GM19328 (cell line): ENCODE data around the gene CREG2.

Experiments
- ATAC-seq: cut with Tn5 transposase; IDR thresholded peaks from one replicate; pipeline ENCODE4 v1.9.1; 2021; ENCODE audit warnings: mild to moderate bottlenecking, moderate library complexity; ENCODE audit not compliant: unreplicated experiment

The CREG2 gene

DNA sequence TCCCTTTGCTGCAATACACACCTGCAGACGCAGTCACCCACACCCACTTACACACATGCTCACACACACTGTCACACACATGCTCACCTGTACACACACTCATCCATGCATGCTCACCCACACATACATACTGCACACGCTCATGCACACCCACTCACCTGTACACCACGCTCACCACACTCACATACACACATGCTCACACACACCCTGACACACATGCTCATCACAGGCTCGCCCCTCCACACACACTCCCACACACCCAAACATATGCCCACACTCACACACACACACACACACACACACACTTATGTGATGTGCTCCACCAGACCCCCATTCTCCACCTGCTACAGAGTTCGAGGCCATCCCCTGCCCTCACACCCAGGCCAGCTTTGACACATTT, 22.8 kb upstream of the CREG2 start:
- no peak for ATAC-seq

DNA sequence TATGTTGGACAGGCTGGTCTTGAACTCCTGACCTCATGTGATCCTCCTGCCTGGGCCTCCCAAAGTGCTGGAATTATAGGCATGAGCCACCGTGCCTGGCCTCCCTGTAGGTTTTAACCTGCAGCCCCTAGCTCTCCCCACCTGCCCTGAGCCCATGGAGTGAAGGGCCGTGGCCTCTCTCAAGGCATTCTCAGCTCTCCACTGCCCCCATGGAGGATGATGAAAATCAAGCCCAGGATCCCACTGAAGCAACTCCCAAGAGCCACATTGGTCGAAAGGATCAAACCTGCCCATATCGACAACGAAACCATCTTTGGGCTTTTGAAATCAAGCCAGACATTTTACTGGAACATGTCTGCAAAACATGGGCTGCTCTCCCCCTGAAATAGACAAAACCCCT, 22.4 kb upstream of the CREG2 start:
- no peak for ATAC-seq

- ATAC-seq = no peak
These were observed 21.6 kb upstream of the CREG2 start for GRCh38 chr2:101408925-101409324.

DNA sequence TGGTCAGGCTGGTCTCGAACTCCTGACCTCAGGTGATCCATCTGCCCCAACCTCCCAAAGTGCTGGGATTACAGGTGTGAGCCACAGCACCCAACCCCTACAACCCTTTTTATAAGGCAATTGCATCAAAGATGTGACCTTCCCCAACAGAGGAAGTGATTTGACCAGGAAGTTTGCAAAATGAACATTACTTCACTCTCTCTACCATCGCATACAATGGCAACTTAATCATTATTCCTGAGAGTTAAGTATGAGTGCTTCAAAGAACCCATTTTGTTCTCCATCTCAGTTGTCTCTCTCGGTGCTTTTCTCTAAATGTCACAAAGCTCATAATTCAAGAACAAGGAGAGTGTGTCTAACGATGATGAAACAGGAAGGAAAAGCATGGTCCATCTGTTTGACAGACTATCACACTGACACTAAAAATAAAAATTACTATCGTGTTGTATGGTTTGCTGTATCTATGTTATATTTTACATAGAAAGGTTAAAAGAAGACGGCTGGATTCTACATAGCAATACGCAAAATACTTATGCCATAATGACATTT, 18.1 kb upstream of the CREG2 start:
- ATAC-seq = no peak

DNA sequence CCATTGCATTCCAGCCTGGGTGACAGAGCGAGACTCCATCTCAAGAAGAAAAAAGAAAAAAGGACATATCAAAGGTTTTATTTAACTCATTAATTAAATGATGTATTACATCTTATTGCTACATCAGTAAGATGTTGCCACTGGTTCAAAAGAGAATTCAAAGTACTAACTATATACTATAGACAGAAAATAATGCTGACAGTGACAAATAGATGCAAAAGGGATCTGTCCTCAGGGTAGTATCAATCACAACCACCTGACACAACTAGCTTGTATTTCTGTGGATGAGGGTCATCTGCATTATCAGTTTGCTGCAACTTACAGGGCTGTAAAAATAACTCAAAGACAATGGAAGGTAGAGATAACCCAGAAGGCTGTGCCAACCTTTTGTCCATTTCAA, 16.4 kb upstream of the CREG2 start:
- ATAC-seq = no peak

- ATAC-seq = no peak
These were observed 15.3 kb upstream of the CREG2 start for GRCh38 chr2:101402630-101403029.

GRCh38 chr2:101401906-101402305, 14.6 kb upstream of the CREG2 start:
- no peak for ATAC-seq

- ATAC-seq = no peak
These were observed 14.0 kb upstream of the CREG2 start for GRCh38 chr2:101401326-101401665.

- ATAC-seq = no peak
These were observed 13.4 kb upstream of the CREG2 start for GRCh38 chr2:101400506-101401325.

DNA sequence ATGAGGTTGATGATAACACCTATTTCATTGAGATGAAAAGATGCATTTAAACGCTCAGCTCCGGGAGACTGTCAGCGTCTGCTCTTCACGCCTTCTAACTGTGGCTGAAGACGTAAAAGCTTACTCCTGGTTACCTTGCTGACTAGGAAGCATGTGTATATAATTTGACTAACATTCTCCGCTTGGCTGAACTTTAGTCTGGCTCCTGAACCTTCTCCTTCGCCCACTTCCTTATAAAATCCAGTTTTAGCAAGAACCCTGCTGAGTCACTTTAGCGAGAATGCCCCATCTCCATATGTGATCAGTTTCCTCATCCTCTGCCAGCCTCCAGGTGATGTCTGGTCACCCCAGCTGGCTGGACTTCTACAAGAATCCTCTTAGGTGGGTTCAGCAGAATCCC, 12.7 kb upstream of the CREG2 start:
- no peak for ATAC-seq

DNA sequence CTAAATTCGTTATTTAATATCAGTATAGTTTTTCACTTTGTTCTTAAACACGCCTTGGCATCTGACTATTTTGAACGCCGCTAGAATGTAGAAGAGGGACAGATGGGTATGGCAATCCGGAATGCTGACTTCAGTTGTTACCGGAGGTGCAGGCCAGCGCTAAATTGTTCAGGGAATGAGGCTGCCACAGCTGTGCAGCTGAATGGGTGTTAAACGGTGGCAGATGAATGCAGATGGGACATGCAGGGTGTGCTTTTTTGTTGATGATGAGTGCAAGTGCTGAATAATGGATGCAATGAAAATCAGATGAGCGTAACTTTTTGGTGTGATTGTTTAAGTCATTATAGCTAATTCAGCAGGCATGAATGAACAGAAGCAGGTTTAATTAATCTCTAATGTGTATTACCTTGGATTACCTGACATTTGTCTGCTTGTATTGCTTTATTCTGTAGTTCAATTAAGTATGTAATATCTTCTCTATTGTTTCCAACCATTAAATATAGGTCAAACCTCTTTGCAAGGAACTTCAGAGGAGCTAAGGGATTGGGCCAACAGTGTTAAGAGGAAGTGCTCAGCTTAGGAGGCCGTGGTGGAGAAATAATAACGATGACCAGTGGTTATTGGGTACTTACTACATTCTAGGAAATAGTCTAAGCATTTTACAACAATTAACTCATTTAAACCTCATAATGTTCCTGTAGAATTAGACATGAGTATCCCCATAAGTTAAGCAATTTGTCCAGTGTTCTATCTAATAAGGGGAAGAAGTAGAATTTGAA, 11.9 kb upstream of the CREG2 start:
- ATAC-seq = no peak

GRCh38 chr2:101398116-101398821, 11.0 kb upstream of the CREG2 start:
- ATAC-seq = no peak

DNA sequence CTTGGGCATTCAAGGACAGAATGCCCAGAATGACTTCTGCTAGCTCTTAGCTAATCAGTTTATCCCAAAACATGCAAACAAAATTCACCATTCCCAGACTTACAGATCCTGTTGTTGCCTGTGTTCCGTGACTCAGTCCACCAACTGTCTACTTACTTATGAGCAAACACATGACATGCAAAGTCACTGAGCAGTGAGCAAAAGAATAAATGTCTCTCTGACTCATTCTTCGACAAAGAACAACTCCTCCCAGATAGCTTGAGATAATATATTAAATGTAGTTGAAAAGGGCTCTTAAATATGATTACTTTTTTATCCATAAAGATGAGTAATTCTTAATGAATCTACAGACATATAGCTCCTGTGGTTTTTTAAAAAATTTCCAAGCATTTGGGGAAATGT, 9.0 kb upstream of the CREG2 start:
- no peak for ATAC-seq

DNA sequence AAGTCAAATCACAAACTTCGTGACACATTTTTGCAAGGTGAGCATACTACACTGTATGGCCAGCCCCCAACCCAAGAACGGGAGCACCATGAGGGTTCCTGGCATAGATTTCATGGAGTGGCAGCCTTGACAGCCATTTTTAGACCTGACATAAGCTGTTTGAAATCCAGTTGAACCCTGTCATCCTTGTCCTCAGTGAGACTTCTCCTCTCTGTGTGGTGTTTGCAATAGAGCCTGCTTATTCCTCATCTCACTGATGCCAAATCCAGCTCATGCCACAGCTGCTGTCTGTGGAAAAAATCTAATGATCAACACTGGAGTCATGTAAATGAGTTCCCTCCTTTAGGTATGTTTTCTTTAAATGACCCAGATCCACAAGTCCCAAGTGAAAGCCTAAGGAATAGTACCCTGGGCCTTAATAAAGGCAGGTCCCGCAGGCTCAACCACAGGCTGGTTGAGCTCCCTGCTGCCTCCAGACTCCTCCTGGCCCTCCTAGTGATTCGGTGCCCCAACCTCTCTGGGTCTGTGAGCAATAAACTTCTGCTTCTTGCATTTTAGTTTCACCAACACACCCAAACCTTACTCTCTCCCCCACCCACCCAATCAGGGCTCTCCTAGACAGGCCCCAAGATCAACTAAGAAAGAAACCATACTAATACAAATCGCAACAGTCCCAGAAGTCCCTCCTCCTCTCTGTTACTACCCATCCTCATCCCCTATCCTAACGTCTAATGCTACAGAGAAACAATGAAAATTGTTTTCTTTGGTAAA, 8.4 kb upstream of the CREG2 start:
- no peak for ATAC-seq

GRCh38 chr2:101388232-101388631, 929 bp upstream of the CREG2 start:
- ATAC-seq = no peak

DNA sequence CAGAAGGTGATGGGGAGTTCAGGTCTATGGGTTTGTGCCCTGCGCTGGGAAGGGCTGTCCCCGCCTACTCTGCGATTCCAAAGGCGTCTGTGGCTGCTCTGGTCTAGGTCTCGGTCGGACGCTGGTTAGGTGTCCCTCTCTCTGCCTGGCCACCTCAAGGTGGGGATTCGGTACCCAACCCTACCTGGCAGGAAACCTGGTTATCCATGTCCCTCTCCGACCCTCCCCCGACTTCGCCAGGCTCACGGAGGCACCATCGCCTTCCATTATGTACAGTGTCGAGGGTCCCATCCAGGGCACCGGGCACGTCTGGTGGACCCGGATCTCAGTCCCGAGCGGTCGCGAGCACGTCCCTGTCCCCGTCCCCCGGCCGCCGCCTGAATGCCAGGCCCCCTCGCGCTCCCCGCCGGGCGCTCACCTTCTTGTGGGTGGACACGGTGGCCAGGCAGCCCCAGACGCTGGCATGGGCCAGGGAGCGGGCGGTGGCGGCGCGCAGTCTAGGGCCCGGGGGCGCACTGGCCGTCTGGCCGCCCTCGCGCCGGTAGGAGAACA, 628 bp downstream of the CREG2 start:
- no peak for ATAC-seq

- ATAC-seq = no peak
These were observed 4.2 kb downstream of the CREG2 start for GRCh38 chr2:101383016-101383541.

DNA sequence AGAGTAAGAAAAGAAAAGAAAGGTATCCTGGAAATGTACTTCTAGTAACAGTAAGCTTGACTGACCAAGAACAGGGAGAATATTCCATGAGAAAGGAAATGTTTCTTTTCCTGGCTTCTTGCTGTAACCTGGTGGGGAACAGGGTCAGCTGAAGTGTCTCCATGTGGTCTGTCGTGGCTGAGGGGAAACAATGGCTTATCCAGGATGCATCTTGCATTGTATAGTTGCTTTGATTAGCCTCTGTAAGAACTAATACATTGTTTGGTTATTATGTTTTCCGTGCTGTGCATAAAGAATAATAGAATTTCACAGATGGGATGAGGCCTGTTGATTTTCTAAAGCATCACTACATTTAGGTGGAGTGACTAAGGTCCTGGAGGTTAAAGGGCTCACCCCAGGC, 4.9 kb downstream of the CREG2 start:
- no peak for ATAC-seq

- ATAC-seq = no peak
These were observed 6.9 kb downstream of the CREG2 start for GRCh38 chr2:101380376-101380775.

GRCh38 chr2:101379091-101379490, 8.2 kb downstream of the CREG2 start:
- ATAC-seq = no peak
